ENCODE data around the gene MYO15B. TPM values are rescaled to one million over a fixed set of nuclear protein-coding genes. Genes with fewer than 3 reads are reported as not detected.

The MYO15B gene
- total RNA-seq, 1 donor from 2014 or later, result 193 TPM

DNA sequence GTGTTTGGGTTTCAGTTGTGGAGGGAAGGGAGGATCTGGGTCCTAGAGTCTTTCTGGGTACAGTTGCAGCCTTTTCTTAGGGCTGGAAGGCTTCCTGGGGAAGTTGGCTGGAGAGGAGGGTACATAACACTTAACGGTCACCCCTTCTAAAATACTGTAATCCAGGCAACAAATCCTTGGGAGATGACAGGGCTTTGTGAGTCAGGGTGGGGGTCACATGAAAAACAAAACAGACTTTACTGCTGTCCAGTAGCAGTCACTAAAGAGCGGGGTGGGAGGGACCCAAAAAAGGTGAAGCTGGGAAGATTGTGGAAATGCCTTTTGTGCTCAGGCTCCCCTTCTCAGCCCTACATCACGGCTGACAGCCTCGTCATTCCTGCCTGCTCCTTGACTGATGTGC lies 85.9 kb downstream of the MYO15B start:
- peaks cover 83% of the 10 kb centered on the region for H3K36me3 ChIP-seq
- no peak for DNase-seq
- H3K4me1 ChIP-seq, result peaks cover 12% of the 10 kb centered on the region
- H3K4me3 ChIP-seq, result no peak overlapping the region
- no peaks in the 10 kb centered on the region for H3K9me3 ChIP-seq
- H3K27ac ChIP-seq, result no peak overlapping the region
- H3K27me3 ChIP-seq, result no peaks in the 10 kb centered on the region
- intact Hi-C loops (cut with DNase I), result loop anchor here (10.0 kb wide), 1 partner anchor 51 kb away; the partner anchor contains the start of gene ITGB4
- TF ChIP-seq CTCF (IDR thresholded peaks at IDR 0.05), result no peak
- ATAC-seq, result no peak

Other genes with a start within 250 kb of the MYO15B start
- 139 TPM for gene GRB2, start 182.1 kb upstream of the MYO15B start, total RNA-seq
- gene TMEM94, start 131.2 kb upstream of the MYO15B start, total RNA-seq, result 79.1 TPM
- 101 TPM for gene CASKIN2, start 72.3 kb upstream of the MYO15B start, total RNA-seq
- 21.6 TPM for gene TSEN54, start 71.3 kb upstream of the MYO15B start, total RNA-seq
- gene LLGL2, start 62.1 kb upstream of the MYO15B start, total RNA-seq, result 133 TPM
- gene SMIM5, start 45.6 kb downstream of the MYO15B start, total RNA-seq, result 0.84 TPM
- 43.1 TPM for gene RECQL5, start 79.4 kb downstream of the MYO15B start, total RNA-seq
- gene SAP30BP, start 79.5 kb downstream of the MYO15B start, total RNA-seq, result 71.4 TPM
- 82.2 TPM for gene ITGB4, start 133.7 kb downstream of the MYO15B start, total RNA-seq
- gene GALK1, start 177.4 kb downstream of the MYO15B start, total RNA-seq, result 31.6 TPM
- gene UNK, start 197.0 kb downstream of the MYO15B start, total RNA-seq, result 27.1 TPM